ENCODE measurements around the gene RHOB. TPM values are rescaled to one million over a fixed set of nuclear protein-coding genes. Genes with fewer than 3 reads are reported as not detected.
A peak's percentile ranks its signal among the peaks of the same experiment; 100 is the strongest.

RHOB gene
- total and polyA plus RNA-seq, 4 donors, result 82.6 to 634 (median 160) TPM

GRCh38 chr2:20452551-20452950, 5.7 kb downstream of the RHOB start:
- Histone ChIP-seq H3K4me3 (ENCODE audit: low read depth in 1 of 3, low read length in 3 of 3) (no peak overlapping the region), H3K36me3 (ENCODE audit: control insufficient read depth in 4 of 4, insufficient read depth in 3 of 4, low read depth in 1 of 4, low read length in 3 of 4) (peaks cover 0 to 3% (median under 1%) of the 10 kb centered on the region in 4 donors), H3K27ac (ENCODE audit: low read depth in 1 of 2, low read length in 2 of 2) (no peak overlapping the region), H3K9me3 (ENCODE audit: control insufficient read depth in 4 of 4, low read length in 3 of 4) (no peaks in the 10 kb centered on the region), H3K4me1 (ENCODE audit: control insufficient read depth in 4 of 4, insufficient read depth in 4 of 4, low read length in 3 of 4) (peaks cover 0 to 10% (median 0%) of the 10 kb centered on the region in 4 donors), H3K27me3 (ENCODE audit: control insufficient read depth in 4 of 4, insufficient read depth in 4 of 4, low read length in 3 of 4) (no peaks in the 10 kb centered on the region), H3K9ac (ENCODE audit: low read depth in 1 of 2, low read length in 2 of 2) (no peak overlapping the region)
- TF ChIP-seq RAD21 (IDR thresholded peaks at IDR 0.05) (peak; percentile 52 to 71), YY1 (IDR thresholded peaks at IDR 0.05) (no peak), RXRA (IDR thresholded peaks at IDR 0.05) (peak in 1 of 2 donors; percentile 24), CTCF (IDR thresholded peaks at IDR 0.05; ENCODE audit: low read depth, low read length, missing input control) (peak; percentile 14)
- DNase-seq (ENCODE audit: low spot score), result no peak
- WGBS, result 74% methylated on average over 4 of the region's 4 CpGs

GRCh38 chr2:20453087-20453486, 6.2 kb downstream of the RHOB start:
- WGBS, result 94% methylated on average over 3 of the region's 3 CpGs
- H3K9ac ChIP-seq (ENCODE audit: low read depth in 1 of 2, low read length in 2 of 2), result no peak overlapping the region
- peaks cover 0 to 10% (median 0%) of the 10 kb centered on the region in 4 donors for H3K4me1 ChIP-seq (ENCODE audit: control insufficient read depth in 4 of 4, insufficient read depth in 4 of 4, low read length in 3 of 4)
- H3K9me3 ChIP-seq (ENCODE audit: control insufficient read depth in 4 of 4, low read length in 3 of 4), result no peaks in the 10 kb centered on the region
- H3K4me3 ChIP-seq (ENCODE audit: low read depth in 1 of 3, low read length in 3 of 3), result no peak overlapping the region
- peaks cover 0 to 3% (median 0%) of the 10 kb centered on the region in 4 donors for H3K36me3 ChIP-seq (ENCODE audit: control insufficient read depth in 4 of 4, insufficient read depth in 3 of 4, low read depth in 1 of 4, low read length in 3 of 4)
- no peak overlapping the region for H3K27ac ChIP-seq (ENCODE audit: low read depth in 1 of 2, low read length in 2 of 2)
- DNase-seq (ENCODE audit: low spot score), result no peak
- TF ChIP-seq FOXA1 (IDR thresholded peaks at IDR 0.05) (no peak), FOXA2 (IDR thresholded peaks at IDR 0.05) (no peak), HNF4A (conservative IDR thresholded peaks at IDR 0.05) (no peak), NR2F2 (IDR thresholded peaks at IDR 0.05) (no peak), EGR1 (IDR thresholded peaks at IDR 0.05; ENCODE audit: low read depth in 2 of 2) (no peak), HNF4G (IDR thresholded peaks at IDR 0.05) (no peak), REST (IDR thresholded peaks at IDR 0.05) (no peak)
- H3K27me3 ChIP-seq (ENCODE audit: control insufficient read depth in 4 of 4, insufficient read depth in 4 of 4, low read length in 3 of 4), result no peaks in the 10 kb centered on the region

GRCh38 chr2:20454036-20454981, 7.4 kb downstream of the RHOB start:
- no peak overlapping the region for H3K27ac ChIP-seq (ENCODE audit: low read depth in 1 of 2, low read length in 2 of 2)
- H3K4me3 ChIP-seq (ENCODE audit: low read depth in 1 of 3, low read length in 3 of 3), result no peak overlapping the region
- no peaks in the 10 kb centered on the region for H3K9me3 ChIP-seq (ENCODE audit: control insufficient read depth in 4 of 4, low read length in 3 of 4)
- H3K4me1 ChIP-seq (ENCODE audit: control insufficient read depth in 4 of 4, insufficient read depth in 4 of 4, low read length in 3 of 4), result peaks cover 0 to 10% (median 0%) of the 10 kb centered on the region in 4 donors
- H3K27me3 ChIP-seq (ENCODE audit: control insufficient read depth in 4 of 4, insufficient read depth in 4 of 4, low read length in 3 of 4), result no peaks in the 10 kb centered on the region
- 93% methylated on average over 7 of the region's 7 CpGs for WGBS
- H3K9ac ChIP-seq (ENCODE audit: low read depth in 1 of 2, low read length in 2 of 2), result no peak overlapping the region
- H3K36me3 ChIP-seq (ENCODE audit: control insufficient read depth in 4 of 4, insufficient read depth in 3 of 4, low read depth in 1 of 4, low read length in 3 of 4), result no peaks in the 10 kb centered on the region
- no peak for DNase-seq (ENCODE audit: low spot score)
- no peak for TF ChIP-seq REST (IDR thresholded peaks at IDR 0.05)
- TF ChIP-seq RAD21 (IDR thresholded peaks at IDR 0.05), result no peak
- TF ChIP-seq TAF1 (conservative IDR thresholded peaks at IDR 0.05), result no peak
- no peak for TF ChIP-seq ZBTB33 (IDR thresholded peaks at IDR 0.05)
- TF ChIP-seq RXRA (IDR thresholded peaks at IDR 0.05), result no peak
- TF ChIP-seq ATF3 (IDR thresholded peaks at IDR 0.05), result no peak
- no peak for TF ChIP-seq HNF4G (IDR thresholded peaks at IDR 0.05)
- TF ChIP-seq FOXA1 (IDR thresholded peaks at IDR 0.05), result no peak
- no peak for TF ChIP-seq JUND (IDR thresholded peaks at IDR 0.05)

Measured in liver (tissue), 9 donors.